ENCODE results near the gene MRPL23.

- no peak for TF ChIP-seq CTCF (IDR thresholded peaks at IDR 0.05; ENCODE audit: insufficient read depth, low read depth, low read length)
- no peak for TF ChIP-seq EZH2 (IDR thresholded peaks at IDR 0.05; ENCODE audit: insufficient read depth, low read length)
Observed at GRCh38 chr11:1899090-1899489, 48.0 kb upstream of the MRPL23 start.

All from astrocyte (in vitro differentiated cells and primary cell).